BJ (cell line): ENCODE results near the gene PPA2. TPM values are rescaled to one million over a fixed set of nuclear protein-coding genes. Genes with fewer than 3 reads are reported as not detected.
"Not testable (repeated sequence)": the region's sequence is repeated elsewhere in the genome, so short reads cannot be mapped to it uniquely, and the experiment has no call there.

Experiments used
- CTCF ChIA-PET: fragments of 350-600 bp; formaldehyde crosslinking; extraction: SDS; loops from one replicate; lab custom pipeline; 2021; ENCODE audit warnings: antibody characterized with exemption, inconsistent platforms; lab: Yijun Ruan, JAX
- POLR2A ChIA-PET: fragments of 300-600 bp; sonication (Branson Sonifier 250); formaldehyde crosslinking; extraction: SDS; loops from one replicate; lab custom pipeline; 2021; ENCODE audit warnings: antibody characterized with exemption; lab: Charles Lee
- DNase-seq: peaks from one replicate; pipeline ENCODE4 v3.0.0-alpha.2; 2011; ENCODE audit warnings: low read depth
- H3K27me3 ChIP-seq: 2 replicates; pipeline ENCODE4 v1.6.0; 2011; ENCODE audit warnings: low read length; ENCODE audit not compliant: control insufficient read depth, insufficient read depth
- H3K36me3 ChIP-seq: 2 replicates; pipeline ENCODE4 v1.5.1; 2011; ENCODE audit warnings: low read length; ENCODE audit not compliant: control insufficient read depth, insufficient read depth
- H3K4me3 ChIP-seq: 2 replicates; pipeline ENCODE4 v1.5.1; 2011; ENCODE audit warnings: low read depth, mild to moderate bottlenecking, control low read depth, low read length
- polyA plus RNA-seq: library from polyadenylated mRNA; depleted of rRNA; stranded (reverse); fragments of >200 nt; gene quantifications from 2 replicates; pipeline ENCODE4 v1.2.3, GENCODE V29; 2011
- TF ChIP-seq, protein P1 (sequence below): IDR thresholded peaks from 2 replicates; pipeline ENCODE4 v1.5.1; 2011; ENCODE audit warnings: low read depth, mild to moderate bottlenecking, control low read depth, inconsistent platforms, low read length, moderate library complexity; ENCODE audit not compliant: insufficient read depth

The PPA2 gene
- polyA plus RNA-seq, 1 experiment: 51.8 TPM

DNA sequence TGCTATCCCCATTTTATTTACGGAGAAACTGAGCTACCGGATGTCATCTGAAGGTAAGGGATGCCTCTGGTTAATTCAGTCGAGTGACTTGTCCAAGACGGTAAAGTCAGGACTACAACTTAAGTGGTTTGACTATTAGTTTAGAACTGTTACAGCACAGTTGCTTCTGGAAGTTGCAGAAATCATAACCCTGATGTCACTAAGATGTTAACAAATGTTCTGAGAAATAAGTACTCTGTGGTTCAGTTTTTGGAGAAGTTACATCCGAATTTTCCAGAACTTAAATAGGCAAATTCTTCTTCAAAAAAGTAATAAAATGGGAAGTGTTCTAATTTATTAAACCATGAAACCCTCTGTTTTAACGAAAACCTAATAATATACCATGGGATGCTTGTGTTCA is 3.1 kb downstream of the PPA2 start:
- CTCF ChIA-PET: interaction anchor here (0.6 to 3.1 kb wide), 6 partner anchors 11 to 540 kb away, joined by 3 to 16 read pairs (median 4); no protein-coding TSS in a partner anchor
- TF ChIP-seq, protein P1, sequence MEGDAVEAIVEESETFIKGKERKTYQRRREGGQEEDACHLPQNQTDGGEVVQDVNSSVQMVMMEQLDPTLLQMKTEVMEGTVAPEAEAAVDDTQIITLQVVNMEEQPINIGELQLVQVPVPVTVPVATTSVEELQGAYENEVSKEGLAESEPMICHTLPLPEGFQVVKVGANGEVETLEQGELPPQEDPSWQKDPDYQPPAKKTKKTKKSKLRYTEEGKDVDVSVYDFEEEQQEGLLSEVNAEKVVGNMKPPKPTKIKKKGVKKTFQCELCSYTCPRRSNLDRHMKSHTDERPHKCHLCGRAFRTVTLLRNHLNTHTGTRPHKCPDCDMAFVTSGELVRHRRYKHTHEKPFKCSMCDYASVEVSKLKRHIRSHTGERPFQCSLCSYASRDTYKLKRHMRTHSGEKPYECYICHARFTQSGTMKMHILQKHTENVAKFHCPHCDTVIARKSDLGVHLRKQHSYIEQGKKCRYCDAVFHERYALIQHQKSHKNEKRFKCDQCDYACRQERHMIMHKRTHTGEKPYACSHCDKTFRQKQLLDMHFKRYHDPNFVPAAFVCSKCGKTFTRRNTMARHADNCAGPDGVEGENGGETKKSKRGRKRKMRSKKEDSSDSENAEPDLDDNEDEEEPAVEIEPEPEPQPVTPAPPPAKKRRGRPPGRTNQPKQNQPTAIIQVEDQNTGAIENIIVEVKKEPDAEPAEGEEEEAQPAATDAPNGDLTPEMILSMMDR: no peak
- no peak for DNase-seq
- POLR2A ChIA-PET: no interaction called here
- no peaks in the 10 kb centered on the region for H3K27me3 ChIP-seq
- no peak overlapping the region for H3K4me3 ChIP-seq
- H3K36me3 ChIP-seq: 0 out of 2 replicates have a peak, but pooled peaks cover 2% of the 10 kb centered on the region

GRCh38 chr4:105469736-105470135 is 4.1 kb downstream of the PPA2 start:
- H3K4me3 ChIP-seq: no peak overlapping the region
- CTCF ChIA-PET: interaction anchor here (1.7 to 3.1 kb wide), 2 partner anchors 12 to 329 kb away, joined by 4 to 16 read pairs; no protein-coding TSS in a partner anchor
- H3K27me3 ChIP-seq: no peaks in the 10 kb centered on the region
- H3K36me3 ChIP-seq: 0 out of 2 replicates have a peak, but pooled peaks cover 2% of the 10 kb centered on the region
- POLR2A ChIA-PET: no interaction called here
- TF ChIP-seq, protein P1: no peak
- no peak for DNase-seq

DNA sequence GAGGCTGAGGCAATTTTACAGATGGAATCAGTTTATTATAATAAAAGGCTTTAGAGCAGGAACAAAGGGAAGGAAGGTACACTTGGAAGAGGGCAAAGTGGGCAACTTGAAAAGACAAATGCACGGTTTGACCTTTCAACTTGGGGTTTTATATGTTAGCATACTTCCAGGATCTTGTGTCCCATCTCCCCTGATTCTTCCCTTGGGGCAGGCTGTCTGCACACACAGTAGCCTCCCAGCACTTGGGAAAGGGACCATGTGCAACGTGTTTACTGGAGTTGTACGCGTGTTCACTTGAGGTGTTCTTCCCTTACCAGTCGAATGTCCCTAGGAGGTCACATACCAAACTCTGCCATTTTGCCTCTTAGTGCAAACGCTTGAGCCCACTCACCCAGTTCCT is 7.3 kb downstream of the PPA2 start:
- H3K36me3 ChIP-seq: 0 out of 2 replicates have a peak, but pooled peaks cover 4% of the 10 kb centered on the region
- TF ChIP-seq, protein P1: no peak
- no peak for DNase-seq
- no peak overlapping the region for H3K4me3 ChIP-seq
- ChIA-PET CTCF (no interaction called here), POLR2A (no interaction called here)
- no peaks in the 10 kb centered on the region for H3K27me3 ChIP-seq

GRCh38 chr4:105464563-105464962 is 9.3 kb downstream of the PPA2 start:
- H3K27me3 ChIP-seq, CTCF ChIA-PET, POLR2A ChIA-PET, H3K36me3 ChIP-seq, H3K4me3 ChIP-seq, DNase-seq: not testable (repeated sequence)

DNA sequence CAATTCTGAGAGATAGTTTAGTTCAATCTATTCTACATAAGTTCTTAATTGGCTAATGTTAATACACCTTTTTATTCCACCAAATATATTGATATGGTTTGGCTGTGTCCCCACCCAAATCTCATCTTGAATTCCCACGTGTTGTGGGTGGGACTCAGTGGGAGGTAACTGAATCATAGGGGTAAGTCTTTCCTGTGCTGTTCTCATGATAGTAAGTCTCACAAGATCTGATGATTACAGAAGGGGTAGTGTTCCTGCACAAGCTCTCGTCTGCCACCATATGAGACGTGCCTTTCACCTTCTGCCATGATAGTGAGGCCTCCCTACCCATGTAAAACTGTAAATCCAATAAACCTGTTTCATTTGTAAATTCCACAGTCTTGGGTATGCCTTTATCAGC is 11.3 kb downstream of the PPA2 start:
- CTCF ChIA-PET: interaction anchor here (3.1 kb wide), 1 partner anchor 11 kb away, joined by 10 read pairs; the partner anchor contains the start of gene PPA2
- POLR2A ChIA-PET: no interaction called here
- DNase-seq: no peak

More for the DNA sequence above, 11.3 kb downstream of the PPA2 start:
- TF ChIP-seq, protein P1: no peak
- H3K27me3 ChIP-seq: no peaks in the 10 kb centered on the region
- H3K36me3 ChIP-seq: 0 out of 2 replicates have a peak, but pooled peaks cover 4% of the 10 kb centered on the region
- no peak overlapping the region for H3K4me3 ChIP-seq
